Raji (cell line): Measurements from ENCODE around the gene FBXO27.

Experiments
- POLR2A ChIP-seq: IDR thresholded peaks from 2 replicates; pipeline ENCODE4 v1.6.1; 2011; ENCODE audit warnings: low read depth, low read length, control low read depth; ENCODE audit not compliant: insufficient read depth

FBXO27 gene

GRCh38 chr19:39052243-39052746, 19.9 kb upstream of the FBXO27 start:
- TF ChIP-seq POLR2A: no peak

- no peak for TF ChIP-seq POLR2A
These were observed 14.7 kb upstream of the FBXO27 start for GRCh38 chr19:39047073-39047472.

GRCh38 chr19:39046037-39046821, 13.9 kb upstream of the FBXO27 start:
- TF ChIP-seq POLR2A: peak; percentile 70

GRCh38 chr19:39045506-39045905, 13.2 kb upstream of the FBXO27 start:
- no peak for TF ChIP-seq POLR2A

- TF ChIP-seq POLR2A: no peak
These were observed 5.7 kb upstream of the FBXO27 start for GRCh38 chr19:39038098-39038497.

- no peak for TF ChIP-seq POLR2A
These were observed 4.8 kb upstream of the FBXO27 start for GRCh38 chr19:39037194-39037593.

- no peak for TF ChIP-seq POLR2A
These were observed 4.2 kb upstream of the FBXO27 start for GRCh38 chr19:39036581-39036980.

GRCh38 chr19:39031368-39032062, 834 bp downstream of the FBXO27 start:
- peak; percentile 58 for TF ChIP-seq POLR2A

- peak; percentile 65 for TF ChIP-seq POLR2A
These were observed 1.4 kb downstream of the FBXO27 start for GRCh38 chr19:39030854-39031367.

GRCh38 chr19:39024875-39025641, 7.3 kb downstream of the FBXO27 start:
- TF ChIP-seq POLR2A: no peak

- TF ChIP-seq POLR2A: no peak
These were observed 11.3 kb downstream of the FBXO27 start for GRCh38 chr19:39021063-39021462.

GRCh38 chr19:39017646-39018045, 14.7 kb downstream of the FBXO27 start:
- no peak for TF ChIP-seq POLR2A

GRCh38 chr19:39017026-39017425, 15.3 kb downstream of the FBXO27 start:
- TF ChIP-seq POLR2A: no peak

GRCh38 chr19:39014037-39014436, 18.3 kb downstream of the FBXO27 start:
- no peak for TF ChIP-seq POLR2A

GRCh38 chr19:39009001-39009400, 23.3 kb downstream of the FBXO27 start:
- TF ChIP-seq POLR2A: no peak
